Stimulated activated CD4-positive, alpha-beta T cell treated with anti-CD3 and anti-CD28 coated beads, TNF-alpha, amount 100 ng/mL, for 48 hours (primary cell): ENCODE data around the gene CACNA1C.

Source experiments
- DNase-seq, 3 donors: peaks; one replicate each; pipeline ENCODE4 v3.0.0-alpha.2; 2020; ENCODE audit warnings: low read depth in 3 of 3

The CACNA1C gene

GRCh38 chr12:2454601-2455177, 401.9 kb downstream of the CACNA1C start:
- DNase-seq = no peak

GRCh38 chr12:2455410-2455809, 402.6 kb downstream of the CACNA1C start:
- no peak for DNase-seq

DNA sequence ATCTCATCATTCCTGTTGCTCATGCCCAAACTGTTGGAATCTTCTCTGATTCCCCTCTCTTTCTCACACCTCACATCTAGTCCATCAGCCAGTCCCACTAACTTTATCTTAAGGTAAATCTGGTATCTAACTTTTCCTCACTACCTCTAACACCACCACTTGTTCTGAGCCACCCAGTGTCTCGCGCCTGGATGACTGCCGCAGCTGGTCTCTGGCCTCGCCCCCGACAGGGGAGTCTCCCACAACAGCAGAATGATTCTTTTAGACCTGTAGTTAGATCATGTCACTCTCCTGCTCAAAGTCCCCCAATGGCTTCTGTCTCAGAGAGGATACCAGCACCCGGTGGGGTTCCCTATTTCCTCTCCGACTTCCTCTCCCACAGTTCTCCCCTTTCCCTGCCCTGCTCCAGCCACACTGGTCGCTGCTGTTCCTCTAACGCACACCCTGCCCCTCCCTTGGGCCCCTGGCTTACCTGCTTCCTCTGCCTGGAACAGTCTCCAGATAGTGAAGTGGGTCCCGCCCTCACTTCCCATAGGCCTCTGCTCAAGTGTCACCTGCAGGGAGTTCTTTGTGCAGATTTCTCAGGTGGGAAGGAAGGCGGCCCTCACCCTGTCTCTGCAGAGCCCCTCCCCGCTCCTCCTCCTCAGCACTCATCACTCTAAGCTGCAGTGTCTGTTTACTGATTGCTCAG, 403.5 kb downstream of the CACNA1C start:
- no peak for DNase-seq

DNA sequence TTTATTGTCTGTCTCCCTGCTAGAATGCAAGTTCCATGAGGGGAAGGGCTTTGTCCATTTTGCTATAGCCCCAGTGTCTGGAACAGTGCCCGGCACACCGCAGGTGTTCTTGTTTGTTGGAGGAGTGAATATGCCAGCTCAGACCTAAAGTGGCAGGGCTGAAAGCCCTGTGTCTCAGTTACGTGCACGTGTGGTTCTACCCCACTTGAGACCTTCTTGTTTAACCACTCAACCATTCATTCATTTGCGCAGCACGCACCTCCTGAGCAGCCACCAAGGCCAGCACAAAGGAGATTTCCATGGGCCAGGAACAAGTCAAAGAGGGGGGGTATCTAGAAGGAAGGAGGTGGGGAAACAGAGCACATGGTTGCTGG, 404.0 kb downstream of the CACNA1C start:
- DNase-seq = no peak

DNA sequence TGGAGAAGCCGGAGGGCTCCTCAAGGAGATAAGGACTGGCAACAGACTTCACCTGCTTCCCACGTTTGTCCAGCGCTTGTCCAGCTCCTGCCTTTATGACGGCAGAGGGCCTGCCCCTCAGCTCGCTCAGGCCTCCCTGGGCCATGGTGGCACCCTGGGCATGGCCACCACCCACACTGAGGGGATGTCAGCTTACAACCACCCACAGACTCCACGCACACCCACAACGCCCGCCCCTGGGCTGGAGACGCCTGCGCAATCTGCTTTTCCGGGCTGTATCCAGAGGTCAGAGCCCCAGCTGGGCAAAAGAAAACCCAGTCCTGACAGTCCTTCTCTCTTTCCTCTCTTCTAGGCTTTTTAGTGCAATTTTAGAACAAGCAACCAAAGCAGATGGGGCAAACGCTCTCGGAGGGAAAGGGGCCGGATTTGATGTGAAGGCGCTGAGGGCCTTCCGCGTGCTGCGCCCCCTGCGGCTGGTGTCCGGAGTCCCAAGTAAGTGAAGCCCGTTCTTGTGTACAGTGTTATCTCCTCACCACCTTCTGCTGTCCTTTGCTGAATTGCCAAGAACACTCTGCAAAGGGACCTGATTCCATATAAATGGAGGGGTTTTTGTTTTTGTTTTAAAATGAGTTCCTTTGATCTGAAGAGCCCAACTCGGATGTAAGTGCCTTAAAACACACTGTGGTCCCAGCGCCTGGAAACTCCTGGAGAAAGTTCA, 404.6 kb downstream of the CACNA1C start:
- DNase-seq = no peak

GRCh38 chr12:2457933-2458414, 405.2 kb downstream of the CACNA1C start:
- no peak for DNase-seq

DNA sequence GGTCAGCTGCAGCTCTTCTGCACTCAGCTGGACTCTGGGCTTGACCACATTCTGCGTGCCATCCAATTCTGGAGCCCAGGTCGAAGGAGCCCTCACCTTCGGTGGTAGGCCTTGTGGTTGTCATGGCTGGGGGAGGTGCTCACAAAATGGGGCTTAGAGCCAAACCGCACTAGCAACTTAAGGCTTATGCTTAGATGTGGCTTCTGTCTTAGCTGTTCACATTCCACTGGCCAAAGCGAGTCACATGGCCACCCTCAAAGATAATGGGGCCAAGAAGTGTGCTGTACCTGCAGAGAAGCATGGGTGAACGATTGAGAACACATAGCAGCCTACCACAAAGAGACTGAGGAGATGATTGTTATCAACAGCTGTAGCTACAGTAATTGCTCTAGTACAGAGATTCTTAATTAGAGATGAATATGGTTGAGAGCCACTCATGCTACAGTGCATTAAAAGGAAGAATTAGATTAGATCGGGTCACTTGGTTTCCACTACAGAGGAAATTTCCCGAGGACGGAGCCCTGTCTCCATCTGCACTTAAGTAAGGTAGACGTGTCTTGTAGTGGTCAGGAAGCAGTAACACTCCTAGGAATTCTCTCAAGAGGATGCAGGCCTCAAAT, 407.4 kb downstream of the CACNA1C start:
- DNase-seq = no peak

DNA sequence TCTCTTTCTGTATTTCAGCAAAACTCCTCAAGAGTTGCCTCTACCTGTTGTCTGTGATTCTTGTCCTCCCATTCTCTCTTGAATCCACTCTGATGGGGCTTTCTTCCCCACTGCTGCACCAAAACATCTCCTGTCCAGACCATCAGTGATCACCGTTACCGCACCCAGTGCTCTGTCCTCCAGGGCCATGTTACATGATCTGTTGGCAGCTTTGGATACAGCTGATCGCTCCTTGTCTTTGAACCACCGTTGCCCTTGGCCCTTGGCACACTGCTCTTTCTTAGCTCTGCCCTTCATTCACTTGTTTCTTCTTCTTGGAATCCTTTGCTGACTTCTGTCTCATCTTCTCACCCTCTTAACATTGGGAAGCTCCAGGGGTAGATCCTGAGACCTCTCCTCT, 408.3 kb downstream of the CACNA1C start:
- DNase-seq = no peak

DNA sequence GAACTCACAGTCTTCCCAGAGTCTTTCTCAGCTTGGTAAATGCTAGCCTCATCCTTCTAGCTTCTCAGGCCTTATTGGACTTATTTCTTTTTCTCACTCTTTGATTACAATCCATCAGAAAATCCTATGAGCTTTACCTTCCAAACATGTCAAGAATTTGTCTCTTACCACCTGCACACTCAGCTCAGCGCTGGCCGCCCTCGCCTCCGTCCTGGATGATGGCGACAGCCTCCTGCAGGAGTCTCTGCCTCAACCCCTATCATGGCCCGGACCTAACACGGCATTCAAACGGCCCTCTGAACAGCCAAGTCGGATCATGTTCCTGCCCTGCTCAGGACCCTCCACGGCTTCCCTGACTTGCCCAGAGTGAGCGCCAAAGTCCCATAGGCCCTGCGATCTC, 408.9 kb downstream of the CACNA1C start:
- no peak for DNase-seq

DNA sequence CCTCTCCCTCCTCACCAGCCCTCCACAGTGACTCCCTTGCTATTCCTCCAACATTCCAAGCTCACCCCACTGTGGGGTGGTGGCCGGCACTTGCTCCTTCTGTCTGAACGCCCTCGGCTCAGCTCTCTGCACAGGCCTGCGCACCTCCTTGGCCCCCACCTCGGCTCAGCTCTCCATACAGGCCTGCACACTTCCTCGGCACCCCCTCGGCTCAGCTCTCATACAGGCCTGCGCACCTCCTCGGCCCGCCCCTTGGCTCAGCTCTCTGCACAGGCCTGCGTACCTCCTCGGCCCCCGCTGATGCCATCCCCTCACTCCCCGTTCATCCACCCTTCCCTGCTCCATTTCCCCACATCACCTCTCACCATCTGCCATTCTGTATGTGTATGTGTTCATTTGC, 409.3 kb downstream of the CACNA1C start:
- no peak for DNase-seq

- no peak for DNase-seq
These were observed 410.9 kb downstream of the CACNA1C start for GRCh38 chr12:2463719-2464118.

DNA sequence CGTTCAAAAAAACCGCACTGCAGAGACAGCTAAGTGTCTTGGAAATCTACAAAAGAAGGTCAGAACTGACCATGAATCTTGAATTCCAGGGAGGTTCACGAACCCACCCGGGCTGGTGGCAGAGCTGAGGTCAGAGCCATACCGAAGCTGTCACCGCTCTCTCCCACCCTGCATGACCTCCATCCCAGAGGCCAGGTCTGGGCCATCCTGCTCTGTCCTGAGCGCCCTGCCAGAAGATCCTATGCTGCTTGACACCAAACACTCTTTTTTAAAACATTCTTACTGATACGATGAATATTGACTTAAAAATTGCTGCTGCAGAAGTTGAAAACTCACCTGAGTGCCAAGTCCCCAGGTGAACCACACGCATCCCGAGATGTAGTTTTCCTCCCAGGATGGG, 412.9 kb downstream of the CACNA1C start:
- DNase-seq = no peak

DNA sequence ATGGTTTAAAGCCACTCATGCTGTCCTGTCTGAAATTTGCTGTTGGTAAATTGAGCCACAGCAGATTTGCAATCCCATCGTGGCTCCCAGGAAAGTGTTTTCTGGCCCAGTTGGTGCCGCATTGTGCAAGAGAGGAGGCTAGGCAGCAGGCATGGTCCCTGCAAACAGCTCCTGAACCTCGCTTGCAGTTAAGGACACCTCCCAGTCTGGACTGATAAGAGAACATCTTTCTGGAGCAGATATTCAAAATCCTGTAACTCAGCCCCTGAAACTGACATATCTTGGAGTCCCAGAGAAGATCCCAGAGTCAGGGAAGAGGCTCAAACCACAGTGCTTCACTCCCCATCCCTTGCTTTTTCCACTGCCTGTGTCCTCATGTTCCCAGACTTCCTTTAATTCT, 413.4 kb downstream of the CACNA1C start:
- no peak for DNase-seq

DNA sequence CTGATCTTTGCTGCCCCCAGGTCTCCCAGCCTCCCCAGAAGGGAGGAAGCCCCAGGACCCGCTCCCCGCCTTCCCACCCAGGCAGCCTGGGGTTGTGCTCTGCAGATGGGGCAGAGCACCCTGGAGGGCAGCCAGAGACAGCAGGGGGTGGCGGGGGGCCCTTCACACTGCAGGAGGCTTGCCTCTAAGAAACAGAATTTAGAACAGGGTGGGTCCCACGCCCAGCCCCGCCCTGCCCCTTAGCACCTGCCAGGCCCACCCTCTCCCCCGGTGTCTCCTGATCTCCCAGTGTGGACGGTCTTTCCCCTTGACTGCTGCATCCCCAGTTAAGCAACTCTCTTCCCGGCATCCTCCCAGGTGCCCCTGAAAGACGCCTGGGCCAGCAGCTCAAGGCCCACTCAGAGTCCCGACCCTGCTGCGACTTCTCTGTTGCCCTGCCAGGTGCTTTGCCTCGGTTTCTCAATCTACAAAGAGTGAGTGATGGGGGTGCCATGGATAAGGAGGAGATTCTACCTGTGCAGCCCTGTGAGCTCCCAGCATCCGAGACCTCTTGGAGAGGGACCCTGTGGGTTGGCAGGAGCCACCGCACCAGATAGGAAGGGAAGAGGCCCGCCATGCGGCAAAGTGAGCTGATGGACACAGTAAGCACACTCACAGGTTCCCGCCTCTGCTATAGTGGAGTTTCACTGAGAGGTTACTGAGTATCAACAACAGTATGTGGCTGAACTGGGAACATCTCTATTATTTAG, 414.8 kb downstream of the CACNA1C start:
- no peak for DNase-seq

- no peak for DNase-seq
These were observed 423.2 kb downstream of the CACNA1C start for GRCh38 chr12:2475984-2476383.

DNA sequence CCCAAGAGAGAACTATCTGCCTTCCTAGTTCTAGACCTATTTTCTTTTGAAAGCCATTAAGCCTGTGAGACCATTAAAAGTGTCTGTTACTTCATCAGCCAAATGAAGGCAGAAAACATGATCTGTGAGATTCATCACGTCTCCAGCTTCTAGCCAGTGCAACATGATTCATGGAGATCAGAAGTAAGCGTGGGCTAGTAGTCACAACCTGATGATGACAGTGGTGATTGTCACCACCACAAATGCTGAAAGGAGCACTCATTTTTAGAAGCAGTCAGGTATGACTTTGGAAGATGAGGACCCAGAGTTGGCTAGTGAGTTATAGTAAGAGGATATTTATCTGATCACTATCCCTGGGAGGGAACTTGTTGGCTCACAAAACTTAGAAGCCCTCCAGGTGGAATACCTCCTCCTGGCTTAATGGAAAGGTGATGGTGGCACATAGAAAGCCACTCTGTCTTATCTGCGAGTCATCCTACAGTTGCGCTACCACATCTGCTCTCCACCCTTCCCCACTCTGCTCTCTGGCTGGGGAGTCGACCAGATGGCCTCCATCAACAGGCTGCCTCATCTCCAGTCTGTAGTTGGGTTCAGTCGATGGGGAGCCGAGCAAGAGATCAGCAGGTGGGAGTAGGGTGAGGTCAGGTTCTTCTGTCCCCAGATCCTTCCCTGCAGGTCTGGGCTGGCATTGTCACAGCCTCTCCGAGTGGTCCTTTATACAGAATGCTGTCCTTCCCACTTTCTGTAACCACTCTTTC, 424.4 kb downstream of the CACNA1C start:
- peak in 1 of 3 donors; percentile 8 for DNase-seq

DNA sequence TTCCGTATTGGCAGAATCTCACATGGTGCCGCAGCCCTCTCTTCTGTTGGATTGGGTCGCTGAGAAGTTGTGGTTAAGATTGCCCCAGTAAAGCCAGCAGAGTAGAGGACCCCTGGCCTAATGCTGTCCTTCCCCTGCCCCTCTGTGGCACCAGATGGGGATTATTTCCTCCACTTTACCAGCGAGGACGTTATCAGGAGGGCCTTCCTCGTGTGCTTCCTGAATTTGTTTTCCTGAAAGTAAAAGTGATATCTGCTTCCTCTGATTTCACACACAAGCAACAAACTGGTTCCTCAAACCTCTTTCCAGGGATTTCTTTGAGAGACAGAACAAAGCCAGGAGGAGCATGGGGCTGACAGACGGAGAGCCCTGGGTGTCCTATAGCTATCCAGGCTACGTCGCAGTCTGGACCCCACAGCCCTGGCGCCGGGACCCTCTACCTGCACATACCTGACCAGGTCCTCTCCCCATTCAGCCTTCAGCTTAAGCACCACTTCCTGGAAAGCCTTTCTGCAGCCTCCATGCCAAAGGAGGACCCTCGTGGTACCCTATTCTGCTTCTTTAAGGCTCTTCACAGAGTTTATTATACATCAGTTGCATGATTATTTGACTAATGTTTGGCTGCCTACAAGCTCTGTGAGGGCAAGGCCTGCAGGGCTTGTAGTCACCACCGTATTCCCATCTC, 427.2 kb downstream of the CACNA1C start:
- DNase-seq = no peak

GRCh38 chr12:2481346-2481745, 428.6 kb downstream of the CACNA1C start:
- DNase-seq = no peak

DNA sequence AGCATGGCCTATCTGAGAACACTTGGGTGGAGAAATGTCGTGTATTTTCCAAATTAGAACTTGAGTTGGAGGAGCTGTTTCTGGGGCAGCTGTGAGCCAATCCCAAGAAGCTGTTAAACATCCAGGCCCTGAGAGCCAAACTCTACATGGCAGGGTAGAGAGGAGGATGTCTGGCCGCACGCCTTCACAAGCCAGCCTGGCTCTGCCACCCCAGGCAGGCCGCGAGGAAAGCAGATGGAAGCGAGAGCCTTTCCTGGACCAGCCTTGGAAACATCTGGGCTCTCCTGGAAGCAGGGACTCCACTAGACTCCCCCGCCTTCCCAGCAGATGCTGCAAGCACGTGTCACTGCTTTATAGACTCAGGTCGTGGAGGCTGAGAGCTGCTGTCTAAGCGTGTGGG, 429.2 kb downstream of the CACNA1C start:
- DNase-seq = no peak

DNA sequence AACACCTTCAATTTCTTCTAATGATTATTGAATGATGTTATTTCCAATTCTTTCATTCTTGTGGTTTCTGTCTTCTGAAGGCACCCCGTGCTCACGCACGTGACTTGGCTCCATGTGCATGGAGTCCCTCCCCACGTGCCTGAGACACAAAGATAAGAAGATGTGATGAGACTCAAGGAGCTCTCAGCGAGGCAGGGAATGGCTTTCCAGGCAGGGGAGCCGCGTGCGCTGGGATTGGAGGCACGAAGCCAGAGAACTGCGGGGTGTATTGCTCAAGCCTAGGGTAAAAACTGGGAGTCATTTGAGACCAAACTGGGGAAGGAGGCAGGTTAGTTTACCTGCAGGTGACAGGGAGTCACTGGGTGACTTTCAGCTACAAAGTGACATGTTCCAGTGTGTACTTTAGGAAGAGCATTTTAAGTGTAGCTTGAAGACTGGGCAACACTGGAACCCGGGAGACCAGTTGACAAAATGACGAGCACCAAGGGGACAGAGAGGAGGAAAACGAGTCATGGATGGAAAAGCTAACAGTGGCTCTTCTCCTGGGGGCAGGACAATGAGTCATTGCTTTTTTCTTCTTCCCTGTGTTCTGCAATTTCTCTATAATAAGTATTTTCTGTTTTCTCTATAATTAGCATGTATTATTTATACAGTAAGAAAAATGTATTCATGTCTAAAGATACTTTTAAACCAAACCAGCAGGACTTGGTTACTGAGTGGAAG, 430.3 kb downstream of the CACNA1C start:
- DNase-seq = no peak
